Adrenal gland (tissue), 12 donors: ENCODE results near the gene PIPOX. TPM values are rescaled to one million over a fixed set of nuclear protein-coding genes. Genes with fewer than 3 reads are reported as not detected.
A peak's percentile ranks its signal among the peaks of the same experiment; 100 is the strongest.

ENCODE experiments used
- DNase-seq, 7 donors: peaks; one replicate each; pipeline ENCODE4 v3.0.0-alpha.2; 2019 to 2020
- H3K27ac ChIP-seq, 5 donors: fragments of 200-600 bp; sonication (generic) in 4 of 5; 1 replicate in 3 of 5; 2 replicates in 2 of 5; pipeline versions ENCODE4 v1.5.1 to v1.8.0; 2016 to 2020; ENCODE audit warnings: mild to moderate bottlenecking in 1 of 5
- H3K27me3 ChIP-seq: fragments of 200-600 bp; 2 replicates; pipeline ENCODE4 v1.8.0; 2021
- H3K36me3 ChIP-seq, 2 donors: fragments of 200-600 bp; replicated peaks in 1 of 2; 1 replicate in 1 of 2; 2 replicates in 1 of 2; pipeline versions ENCODE4 v1.5.1 to v1.8.0; 2018 to 2022
- H3K4me1 ChIP-seq, 2 donors: fragments of 200-600 bp; replicated peaks in 1 of 2; 1 replicate in 1 of 2; 2 replicates in 1 of 2; pipeline versions ENCODE4 v1.5.1 to v1.8.0; 2018 to 2021
- H3K4me3 ChIP-seq, 4 donors: fragments of 200-600 bp; sonication (generic) in 3 of 4; one replicate each; pipeline ENCODE4 v1.5.1; 2016 to 2018
- H3K9me3 ChIP-seq, 3 donors: fragments of 200-600 bp; sonication (generic) in 1 of 3; replicated peaks in 1 of 3; 1 replicate in 2 of 3; 2 replicates in 1 of 3; pipeline versions ENCODE4 v1.5.1 to v1.8.0; 2016 to 2021
- POLR2A ChIP-seq, 2 donors: fragments of 450-650 bp; IDR thresholded peaks; one replicate each; pipeline ENCODE4 v1.6.1; 2017; ENCODE audit warnings: antibody characterized with exemption in 2 of 2, mild to moderate bottlenecking in 2 of 2, moderate library complexity in 1 of 2
- WGBS, 4 donors: extraction: QIAGEN DNeasy Blood & Tissue Kit in 2 of 4; methylation state at CpG; one replicate each; pipeline versions ENCODE4 v1.1.5 to v1.1.7; 2013 to 2017; 5-methylcytosine and 5-hydroxymethylcytosine counted together
- intact Hi-C, 2 donors: fragments of 100-400 bp; cut with DNase I; formaldehyde crosslinking; loops; one replicate each; pipeline versions ENCODE4 v1.14.1 to v1.15.0; 2022 to 2023
- polyA plus RNA-seq, 3 donors: library from polyadenylated mRNA; stranded (reverse); fragments of 200-250 nt in 2 of 3; fragments of 350-450 nt in 1 of 3; fragmentation: Illumina TruSeq in 1 of 3; extraction: RNeasy Lipid Tissue Mini Kit (QIAGEN cat#74804) in 1 of 3; gene quantifications; one replicate each; pipeline ENCODE4 v1.2.3, GENCODE V29; 2013 to 2014
- total RNA-seq, 9 donors: library from RNA; depleted of rRNA in 4 of 9; stranded (reverse); fragments of >200 nt in 4 of 9; fragments of 120-200 nt in 1 of 9; fragmentation: NEBNext Ultra II Directional in 1 of 9; extraction: Animal tissue kit (Norgen Biotek cat#: 25700) in 1 of 9; gene quantifications; one replicate each; pipeline versions ENCODE4 v1.1.0 to v1.2.4, GENCODE V29; 2013 to 2023
- TF ChIP-seq, protein P1 (sequence below), 6 experiments: fragments of 450-650 bp in 4 of 6; fragments of 200-600 bp in 2 of 6; sonication (generic) in 1 of 6; IDR thresholded peaks; 1 replicate in 5 of 6; 2 replicates in 1 of 6; pipeline versions ENCODE4 v1.5.1 to v1.8.0; 2016 to 2021; ENCODE audit warnings: antibody characterized with exemption in 6 of 6, mild to moderate bottlenecking in 2 of 6, moderate library complexity in 1 of 6
- donor health status: healthy with polysubstance abuse.
- donor health status: Bipolar disorder and iron deficiency.
- donor health status: DM: yes; HTN: yes; CAD: no.
- donor health status: DM: no; HTN: no; CAD: no.
- donor health status: DM: no; HTN: no; CAD: no.
- donor health status: DM: yes; HTN: yes; CAD: no.

Gene PIPOX
- total and polyA plus RNA-seq, 12 donors = 0.34 to 2.2 (median 1.3) TPM

DNA sequence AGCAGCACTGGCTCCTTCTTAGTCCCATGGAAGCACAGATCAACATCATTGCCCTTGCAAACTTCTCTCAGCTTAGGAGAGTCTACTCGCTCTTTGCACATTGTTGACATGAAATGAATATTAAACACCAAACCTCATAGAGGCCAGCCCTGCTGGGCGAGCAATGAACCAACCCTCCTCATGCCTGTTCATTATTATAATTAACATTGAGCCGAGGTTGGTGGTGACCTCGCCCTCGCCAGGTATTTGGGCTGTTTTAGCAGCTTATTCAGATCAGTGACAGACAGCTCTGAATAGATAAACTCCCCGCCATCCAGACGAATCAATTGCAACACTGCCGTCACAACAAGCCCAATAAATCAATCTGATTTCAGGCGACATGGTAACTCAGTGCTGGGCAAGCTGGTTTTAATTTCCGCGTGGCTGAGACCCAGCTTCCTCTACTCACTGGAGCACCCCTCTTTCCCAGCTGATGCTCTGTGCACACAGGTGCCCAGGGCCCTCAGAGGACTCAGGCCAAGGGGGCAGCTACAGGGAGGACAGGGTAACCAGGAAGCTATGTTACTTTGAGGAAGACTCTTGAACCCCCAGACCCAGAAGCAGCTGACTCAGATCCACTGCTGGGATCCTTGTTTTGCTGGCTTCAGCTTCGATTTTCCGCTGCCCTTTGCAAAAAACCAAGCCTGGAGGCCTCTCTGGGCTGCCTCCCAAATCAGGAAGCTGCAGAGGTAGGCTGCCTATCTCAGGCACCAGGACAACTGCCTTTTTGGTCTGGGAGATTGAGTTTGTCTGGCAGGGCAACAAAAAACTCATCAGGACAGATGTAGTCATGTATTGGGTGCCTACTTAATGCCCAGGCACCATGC lies 26.4 kb upstream of the PIPOX start:
- intact Hi-C loops = no loop called here
- H3K27me3 ChIP-seq = peaks cover 14% of the 10 kb centered on the region
- no peaks in the 10 kb centered on the region for H3K9me3 ChIP-seq
- no peaks in the 10 kb centered on the region for H3K36me3 ChIP-seq
- no peak overlapping the region for H3K27ac ChIP-seq
- peaks cover 7 to 13% of the 10 kb centered on the region in 2 donors for H3K4me1 ChIP-seq
- no peak overlapping the region for H3K4me3 ChIP-seq
- WGBS, 4 donors = 51 to 71% (median 63%) methylated on average over 12 to 13 of the region's 13 CpGs
- peak in 1 of 7 donors; percentile 13 for DNase-seq
- TF ChIP-seq POLR2A (IDR thresholded peaks at IDR 0.05) = no peak

DNA sequence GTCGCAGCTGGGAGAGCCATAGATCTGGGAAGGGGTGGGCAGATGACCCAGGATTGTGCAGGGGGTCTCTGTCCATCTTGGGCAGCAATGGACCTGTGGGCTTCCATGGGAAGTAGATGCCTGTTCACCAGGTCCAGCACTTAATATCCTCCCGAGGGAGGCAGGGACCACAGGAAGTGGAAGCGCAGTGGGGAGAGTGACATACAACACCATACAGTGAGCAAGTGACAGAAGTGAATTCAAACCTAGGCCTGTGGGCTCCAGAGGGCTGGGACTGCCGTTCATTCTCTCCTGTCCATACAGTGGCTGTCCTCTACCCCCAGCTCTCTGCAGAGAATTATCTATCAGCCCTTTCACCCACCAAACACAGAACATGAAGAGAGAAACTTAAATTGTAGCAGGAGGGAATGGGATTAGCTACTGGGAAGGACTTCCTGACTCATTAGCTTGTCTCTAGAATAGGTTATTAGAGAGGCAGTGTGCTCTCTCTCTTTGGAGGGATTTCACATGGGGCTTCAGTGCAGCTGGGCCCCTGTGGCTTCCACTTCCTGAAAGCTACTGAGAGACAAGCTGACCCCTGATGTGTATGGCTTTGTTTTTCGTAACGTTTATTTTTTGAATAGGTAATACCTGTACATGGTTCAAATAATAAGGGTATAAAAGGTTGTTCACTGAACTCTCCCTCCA lies 24.0 kb upstream of the PIPOX start:
- peaks cover 7 to 13% of the 10 kb centered on the region in 2 donors for H3K4me1 ChIP-seq
- H3K4me3 ChIP-seq = no peak overlapping the region
- DNase-seq = no peak
- 33 to 57% (median 52%) methylated on average over 4 to 6 of the region's 6 CpGs for WGBS, 4 donors
- H3K9me3 ChIP-seq = no peaks in the 10 kb centered on the region
- H3K27me3 ChIP-seq = peaks cover 14% of the 10 kb centered on the region
- TF ChIP-seq POLR2A (IDR thresholded peaks at IDR 0.05) = no peak
- no peaks in the 10 kb centered on the region for H3K36me3 ChIP-seq
- H3K27ac ChIP-seq = no peak overlapping the region
- intact Hi-C loops = no loop called here

DNA sequence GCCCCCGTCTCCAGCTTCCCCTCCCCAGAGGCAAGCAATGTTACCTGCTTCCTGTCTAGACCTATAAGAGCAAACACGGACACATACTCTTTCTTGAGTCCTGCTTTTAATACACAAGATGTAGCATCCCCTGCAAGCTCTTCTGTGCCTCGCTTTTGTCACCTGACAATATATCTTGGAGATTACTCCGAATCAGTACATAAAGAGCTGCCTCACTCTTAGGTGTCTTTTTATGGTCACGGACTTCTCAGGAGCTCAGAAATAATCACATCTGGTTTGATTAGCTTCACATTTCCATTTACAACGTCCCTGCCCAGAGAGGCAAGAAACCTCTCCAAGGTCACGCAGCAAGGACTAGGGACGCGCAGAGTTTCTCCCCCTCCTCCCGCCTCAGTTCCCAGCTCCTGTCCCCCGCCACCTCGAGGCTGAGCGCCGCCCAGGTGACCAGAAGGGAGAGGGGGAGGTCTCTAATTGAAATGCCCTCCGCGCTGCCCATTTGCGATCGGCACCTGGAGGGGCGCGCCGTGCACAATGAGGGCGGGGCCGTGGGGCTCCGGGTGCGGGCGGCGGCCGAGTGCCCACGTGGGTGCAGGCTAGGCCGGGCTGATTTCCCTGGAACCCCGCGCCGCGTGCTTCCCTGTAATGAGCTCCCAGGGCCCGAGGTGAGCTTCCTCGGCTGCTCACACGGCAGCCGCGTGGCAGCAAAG lies 23.3 kb upstream of the PIPOX start:
- Histone ChIP-seq H3K4me3 (no peak overlapping the region), H3K9me3 (no peaks in the 10 kb centered on the region), H3K36me3 (no peaks in the 10 kb centered on the region), H3K27me3 (peaks cover 14% of the 10 kb centered on the region), H3K4me1 (peaks cover 7 to 13% of the 10 kb centered on the region in 2 donors), H3K27ac (no peak overlapping the region)
- peak in 3 of 7 donors; percentile 7 to 20 (median 14) for DNase-seq
- TF ChIP-seq POLR2A (IDR thresholded peaks at IDR 0.05) = no peak
- TF ChIP-seq, protein P1, sequence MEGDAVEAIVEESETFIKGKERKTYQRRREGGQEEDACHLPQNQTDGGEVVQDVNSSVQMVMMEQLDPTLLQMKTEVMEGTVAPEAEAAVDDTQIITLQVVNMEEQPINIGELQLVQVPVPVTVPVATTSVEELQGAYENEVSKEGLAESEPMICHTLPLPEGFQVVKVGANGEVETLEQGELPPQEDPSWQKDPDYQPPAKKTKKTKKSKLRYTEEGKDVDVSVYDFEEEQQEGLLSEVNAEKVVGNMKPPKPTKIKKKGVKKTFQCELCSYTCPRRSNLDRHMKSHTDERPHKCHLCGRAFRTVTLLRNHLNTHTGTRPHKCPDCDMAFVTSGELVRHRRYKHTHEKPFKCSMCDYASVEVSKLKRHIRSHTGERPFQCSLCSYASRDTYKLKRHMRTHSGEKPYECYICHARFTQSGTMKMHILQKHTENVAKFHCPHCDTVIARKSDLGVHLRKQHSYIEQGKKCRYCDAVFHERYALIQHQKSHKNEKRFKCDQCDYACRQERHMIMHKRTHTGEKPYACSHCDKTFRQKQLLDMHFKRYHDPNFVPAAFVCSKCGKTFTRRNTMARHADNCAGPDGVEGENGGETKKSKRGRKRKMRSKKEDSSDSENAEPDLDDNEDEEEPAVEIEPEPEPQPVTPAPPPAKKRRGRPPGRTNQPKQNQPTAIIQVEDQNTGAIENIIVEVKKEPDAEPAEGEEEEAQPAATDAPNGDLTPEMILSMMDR (IDR thresholded peaks at IDR 0.05) = no peak
- 6 to 22% (median 11%) methylated on average over 11 to 39 of the region's 39 CpGs for WGBS, 4 donors
- intact Hi-C loops = no loop called here

DNA sequence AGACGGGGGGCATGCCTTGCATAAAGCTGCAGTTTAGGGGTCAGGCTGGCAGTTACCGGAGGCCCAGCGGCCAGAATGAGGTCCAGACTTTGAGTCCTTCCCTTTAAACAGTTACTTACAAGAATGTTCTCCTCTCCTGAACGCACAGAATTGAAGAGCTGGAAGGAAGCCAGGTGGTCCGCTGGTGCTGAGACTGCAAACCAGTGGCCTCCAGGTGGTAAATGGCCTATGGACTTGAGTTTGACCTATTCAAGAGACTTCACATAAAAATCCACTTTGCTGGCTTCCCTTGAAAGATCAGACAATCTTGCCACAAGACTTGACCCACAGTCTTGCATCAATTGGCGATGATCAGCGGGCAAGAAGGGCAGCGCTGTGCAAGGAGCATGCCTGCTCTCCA lies 22.4 kb upstream of the PIPOX start:
- no peaks in the 10 kb centered on the region for H3K9me3 ChIP-seq
- H3K27me3 ChIP-seq = peaks cover 14% of the 10 kb centered on the region
- no peaks in the 10 kb centered on the region for H3K36me3 ChIP-seq
- intact Hi-C loops = no loop called here
- H3K4me3 ChIP-seq = no peak overlapping the region
- no peak for DNase-seq
- H3K4me1 ChIP-seq = peaks cover 7 to 13% of the 10 kb centered on the region in 2 donors
- TF ChIP-seq, protein P1 (IDR thresholded peaks at IDR 0.05) = no peak
- TF ChIP-seq POLR2A (IDR thresholded peaks at IDR 0.05) = no peak
- no peak overlapping the region for H3K27ac ChIP-seq
- WGBS, 4 donors = 73 to 88% (median 82%) methylated on average over 7 to 8 of the region's 8 CpGs

DNA sequence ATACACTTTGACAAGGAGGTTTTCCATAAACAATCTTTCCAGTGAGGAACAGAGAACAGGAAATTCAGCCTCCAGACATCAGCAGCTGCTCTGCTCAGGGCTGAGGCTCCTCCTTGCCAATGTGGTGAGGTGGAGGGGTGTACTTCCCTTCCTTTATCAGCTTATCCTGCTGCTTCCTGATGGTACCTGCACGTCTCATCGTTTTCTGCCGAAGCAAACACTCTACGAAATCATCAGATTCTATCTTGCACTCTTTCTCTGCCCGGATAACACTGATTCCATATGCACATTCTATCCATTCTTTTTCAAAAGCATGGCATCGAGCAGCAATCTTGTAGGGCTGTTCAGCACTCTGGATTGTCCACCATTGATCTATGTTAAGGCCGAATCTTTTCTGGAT lies 21.7 kb upstream of the PIPOX start:
- H3K36me3 ChIP-seq = no peaks in the 10 kb centered on the region
- TF ChIP-seq, protein P1 (IDR thresholded peaks at IDR 0.05) = no peak
- TF ChIP-seq POLR2A (IDR thresholded peaks at IDR 0.05) = no peak
- H3K27me3 ChIP-seq = peaks cover 13% of the 10 kb centered on the region
- H3K4me3 ChIP-seq = no peak overlapping the region
- H3K9me3 ChIP-seq = no peaks in the 10 kb centered on the region
- intact Hi-C loops = no loop called here
- DNase-seq = no peak
- H3K4me1 ChIP-seq = peaks cover 7 to 13% of the 10 kb centered on the region in 2 donors
- WGBS, 4 donors = 71 to 73% (median 73%) methylated on average over 7 of the region's 7 CpGs
- H3K27ac ChIP-seq = no peak overlapping the region
